NB4 (cell line): ENCODE data around the gene RNF112.

Source experiments
- DNase-seq: peaks from one replicate; pipeline ENCODE4 v3.0.0; 2010; ENCODE audit warnings: low read depth
- H3K4me3 ChIP-seq: one replicate; pipeline ENCODE4 v1.5.1; 2011; ENCODE audit warnings: mild to moderate bottlenecking, low read depth, low read length, moderate library complexity
- CTCF ChIP-seq: IDR thresholded peaks from one replicate; pipeline ENCODE4 v1.5.1; 2012; ENCODE audit warnings: low read depth, low read length
- MAX ChIP-seq: IDR thresholded peaks from 2 replicates; pipeline ENCODE4 v1.6.1; 2011; ENCODE audit warnings: low read depth, low read length
- MYC ChIP-seq: IDR thresholded peaks from 2 replicates; pipeline ENCODE4 v1.6.1; 2011; ENCODE audit warnings: low read depth, low read length
- POLR2A ChIP-seq: IDR thresholded peaks from 2 replicates; pipeline ENCODE4 v1.6.1; 2011; ENCODE audit warnings: mild to moderate bottlenecking; ENCODE audit not compliant: insufficient read length; ENCODE audit errors: extremely low read depth

The RNF112 gene

GRCh38 chr17:19368229-19368628, 42.8 kb upstream of the RNF112 start:
- H3K4me3 ChIP-seq = no peak overlapping the region
- no peak for TF ChIP-seq CTCF
- no peak for TF ChIP-seq POLR2A
- TF ChIP-seq MYC = no peak
- TF ChIP-seq MAX = no peak
- DNase-seq = no peak

GRCh38 chr17:19369107-19369778, 41.8 kb upstream of the RNF112 start:
- no peak for TF ChIP-seq CTCF
- TF ChIP-seq POLR2A = no peak
- no peak for TF ChIP-seq MAX
- no peak for TF ChIP-seq MYC
- no peak overlapping the region for H3K4me3 ChIP-seq
- no peak for DNase-seq

- DNase-seq = no peak
- no peak overlapping the region for H3K4me3 ChIP-seq
- TF ChIP-seq MAX = no peak
These were observed 41.1 kb upstream of the RNF112 start for GRCh38 chr17:19369846-19370492.

GRCh38 chr17:19370493-19370960, 40.5 kb upstream of the RNF112 start:
- H3K4me3 ChIP-seq = no peak overlapping the region
- DNase-seq = peak; percentile 79
- TF ChIP-seq MYC (no peak), POLR2A (no peak), MAX (no peak), CTCF (no peak)

- TF ChIP-seq MYC = no peak
- TF ChIP-seq POLR2A = no peak
- no peak for TF ChIP-seq CTCF
- no peak for TF ChIP-seq MAX
- H3K4me3 ChIP-seq = no peak overlapping the region
- peak; percentile 56 for DNase-seq
These were observed 39.6 kb upstream of the RNF112 start for GRCh38 chr17:19371259-19372010.

- DNase-seq = no peak
- no peak overlapping the region for H3K4me3 ChIP-seq
- TF ChIP-seq POLR2A (no peak), MAX (no peak)
These were observed 39.0 kb upstream of the RNF112 start for GRCh38 chr17:19372011-19372370.
